HG02885 (cell line): ENCODE data around the gene DNAJB11.
"Not testable (repeated sequence)": the region's sequence is repeated elsewhere in the genome, so short reads cannot be mapped to it uniquely, and the experiment has no call there.

ENCODE experiments used
- ATAC-seq: cut with Tn5 transposase; IDR thresholded peaks from one replicate; pipeline ENCODE4 v1.9.1; 2021; ENCODE audit warnings: mild to moderate bottlenecking; ENCODE audit not compliant: unreplicated experiment, poor library complexity

DNAJB11 gene

DNA sequence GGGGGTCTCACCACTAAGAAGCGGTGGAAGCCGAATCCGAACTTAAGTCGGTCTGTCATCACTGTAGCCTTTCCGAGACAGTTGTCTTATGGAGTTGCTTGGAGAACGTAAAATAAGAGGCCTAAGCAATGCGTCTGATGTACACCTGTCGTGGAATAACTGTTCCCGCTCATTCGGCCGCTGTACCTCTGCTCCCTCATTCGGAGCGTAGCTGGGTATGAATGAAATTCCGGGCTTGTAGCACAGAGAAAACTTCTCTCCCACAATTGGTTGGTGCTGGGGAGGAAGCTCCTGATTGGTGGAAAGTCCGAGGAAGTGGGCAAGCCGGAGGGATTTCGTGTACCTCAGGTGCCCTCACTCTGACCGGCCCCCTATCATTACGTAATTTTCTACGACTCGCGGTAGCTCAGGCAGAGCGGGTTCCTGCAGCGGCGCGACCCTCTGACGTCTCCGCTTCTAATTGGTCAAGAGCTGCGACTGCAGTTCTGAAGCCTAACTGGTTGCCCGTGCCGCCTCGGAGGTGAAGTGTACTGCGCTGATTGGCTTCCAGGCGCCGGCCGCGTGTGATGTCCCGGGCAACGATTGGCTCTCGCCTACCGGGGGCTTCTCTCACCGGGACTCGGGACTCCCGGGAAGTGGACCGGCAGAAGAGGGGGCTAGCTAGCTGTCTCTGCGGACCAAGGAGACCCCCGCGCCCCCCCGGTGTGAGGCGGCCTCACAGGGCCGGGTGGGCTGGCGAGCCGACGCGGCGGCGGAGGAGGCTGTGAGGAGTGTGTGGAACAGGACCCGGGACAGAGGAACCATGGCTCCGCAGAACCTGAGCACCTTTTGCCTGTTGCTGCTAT lies at the start of gene DNAJB11:
TSS of gene DNAJB11 (plus strand) at position 625 of the 845 bp plus-strand sequence. CDS start at position 803, 178 bp downstream.
- peak; percentile 86 for ATAC-seq

GRCh38 chr3:186520957-186521842 lies 49.3 kb upstream of the DNAJB11 start:
- ATAC-seq: peak; percentile 63

GRCh38 chr3:186523022-186523421 lies 47.5 kb upstream of the DNAJB11 start:
- ATAC-seq: no peak

DNA sequence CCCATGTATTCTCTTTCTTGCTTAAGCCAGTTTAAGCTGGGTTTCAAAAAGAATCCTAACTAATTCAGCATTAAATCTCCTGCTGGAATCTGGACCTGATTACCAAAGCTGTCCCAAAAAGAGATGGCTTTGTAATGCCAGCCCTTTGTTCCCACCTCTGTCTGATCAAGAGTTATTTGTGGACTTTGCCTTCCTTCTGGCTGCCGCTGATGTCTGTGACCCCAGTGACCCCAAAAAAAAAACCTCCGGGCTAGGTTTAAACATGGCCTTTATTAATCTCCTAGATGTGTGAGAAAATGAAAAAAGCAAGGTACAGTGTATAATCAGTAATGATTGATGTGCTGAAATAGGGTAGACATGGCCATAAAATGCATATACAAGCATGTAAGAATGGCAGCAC lies 47.1 kb upstream of the DNAJB11 start:
- ATAC-seq: no peak

DNA sequence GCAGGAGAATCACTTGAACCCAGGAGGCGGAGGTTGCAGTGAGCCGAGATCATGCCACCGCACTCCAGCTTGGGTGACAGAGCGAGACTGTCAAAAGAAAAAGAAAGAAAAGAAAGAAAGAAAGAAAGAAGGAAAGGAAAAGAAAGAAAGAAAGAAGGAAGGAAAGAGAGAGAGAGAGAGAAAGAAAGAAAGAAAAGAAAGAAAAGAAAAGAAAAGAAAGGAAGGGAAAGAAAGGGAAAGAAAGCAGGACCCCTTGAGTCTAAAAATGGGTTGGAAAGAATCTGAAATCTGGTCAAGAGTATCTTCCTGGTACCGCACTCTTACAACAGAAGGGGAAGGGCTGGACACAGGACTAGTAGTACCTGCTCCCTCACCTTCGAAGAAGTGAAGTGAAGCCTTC lies 45.9 kb upstream of the DNAJB11 start:
- no peak for ATAC-seq

GRCh38 chr3:186525369-186526255 lies 44.9 kb upstream of the DNAJB11 start:
- ATAC-seq: no peak

GRCh38 chr3:186526256-186526606 lies 44.3 kb upstream of the DNAJB11 start:
- no peak for ATAC-seq

DNA sequence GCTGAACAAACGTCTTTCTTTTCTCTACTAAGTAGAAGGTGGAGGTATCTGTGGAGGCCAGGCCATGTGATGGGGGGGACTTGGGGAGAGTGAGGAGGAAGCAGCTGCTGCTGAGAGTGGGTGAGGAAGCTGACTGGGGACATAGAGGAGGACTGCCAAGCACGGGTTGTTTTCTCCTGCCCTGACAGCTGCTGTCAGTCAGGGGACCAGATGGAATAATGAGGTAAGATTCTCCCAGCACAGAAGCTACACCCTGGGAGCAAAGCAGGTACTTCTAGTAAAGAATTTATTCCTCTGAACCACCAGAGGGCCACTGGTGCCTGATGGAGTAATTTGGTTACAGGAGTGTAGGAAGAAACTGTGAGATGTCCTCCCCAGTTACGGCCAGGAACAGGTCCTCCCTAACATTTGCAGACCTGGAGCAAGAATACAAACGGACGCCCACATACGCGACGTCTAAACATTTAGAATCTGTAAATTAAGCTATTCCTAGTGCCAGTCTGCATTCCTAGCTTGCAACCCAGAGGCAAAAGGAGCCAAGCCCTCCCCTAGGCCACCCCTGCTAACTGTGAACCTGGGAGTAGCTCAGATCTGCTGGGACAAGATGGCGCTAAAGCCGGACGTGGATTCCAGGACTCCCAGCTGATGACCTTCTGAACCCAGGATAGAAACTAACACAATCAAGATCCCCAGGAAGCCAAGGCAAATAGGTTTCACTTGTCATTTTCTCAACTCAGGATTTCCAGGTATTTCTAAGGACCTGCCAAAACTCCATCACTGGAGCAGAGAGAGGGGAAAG lies 41.1 kb upstream of the DNAJB11 start:
- ATAC-seq: no peak

DNA sequence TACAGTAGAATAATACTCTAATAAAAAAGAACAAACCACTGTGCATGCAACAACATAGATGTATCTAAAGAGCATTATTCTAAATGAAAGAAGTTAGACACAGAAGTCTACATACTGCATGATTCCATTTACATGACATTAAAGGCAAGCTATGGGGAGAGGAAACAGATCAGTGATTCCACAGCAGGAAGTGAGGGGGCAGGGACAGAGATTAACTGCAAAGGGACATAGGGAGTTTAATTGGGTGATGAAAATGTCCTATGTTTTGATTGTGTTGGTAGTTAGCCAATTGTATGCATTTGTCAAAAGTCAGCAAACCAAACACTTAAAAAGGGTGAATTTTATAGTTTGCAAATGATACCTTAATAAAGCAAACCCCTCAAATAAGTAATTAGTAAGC lies 40.1 kb upstream of the DNAJB11 start:
- no peak for ATAC-seq

- ATAC-seq: not testable (repeated sequence)
These were observed 38.8 kb upstream of the DNAJB11 start for GRCh38 chr3:186531694-186532093.

DNA sequence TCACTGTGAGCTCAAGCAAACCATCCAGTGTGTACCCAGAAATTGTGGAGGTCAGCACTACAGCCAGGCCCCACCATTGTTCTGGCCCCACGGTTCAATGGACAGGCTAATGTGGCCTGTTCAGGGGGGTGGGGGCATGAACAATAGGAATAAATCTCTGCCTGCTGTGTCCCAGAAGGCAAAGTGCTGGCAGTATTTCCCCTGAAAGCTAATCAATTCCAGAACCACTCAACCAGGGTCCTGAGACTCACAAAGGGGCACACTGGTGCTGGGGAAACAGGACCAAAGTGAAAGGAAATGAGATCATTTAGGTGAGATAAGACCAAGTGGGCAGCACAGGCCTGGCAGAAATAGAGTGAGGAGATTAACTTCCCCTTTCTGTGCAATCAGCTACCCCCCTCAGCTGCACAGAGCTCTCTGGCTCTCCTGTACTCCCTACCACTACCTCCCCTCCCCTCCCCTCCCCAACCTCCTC lies 37.9 kb upstream of the DNAJB11 start:
- ATAC-seq: peak; percentile 62

DNA sequence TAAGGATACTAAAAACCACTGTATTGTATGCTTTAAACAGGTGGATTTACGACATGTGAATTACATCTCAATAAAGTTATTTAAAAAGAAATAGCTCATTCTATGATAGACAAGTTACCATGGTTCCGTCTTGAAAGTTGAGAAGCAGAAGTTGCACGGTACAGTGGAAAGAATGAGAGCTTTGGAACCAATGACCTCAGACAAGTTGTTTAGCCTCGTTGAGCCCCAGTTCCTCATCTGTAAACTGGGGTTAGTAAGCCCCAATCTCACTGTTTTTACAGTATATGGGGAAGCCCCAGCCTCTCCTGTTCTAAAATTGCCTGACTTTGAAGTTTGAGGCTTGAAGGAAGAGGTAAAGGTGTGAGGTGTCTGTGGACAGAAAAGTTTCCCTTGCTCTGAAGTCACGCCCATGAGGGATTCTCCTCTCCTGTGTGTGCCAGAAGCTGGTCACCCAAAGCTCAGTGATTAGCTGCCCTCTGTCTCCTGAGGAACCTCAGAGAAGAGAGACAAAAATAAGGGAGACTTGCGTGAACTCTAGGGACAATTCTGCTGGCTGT lies 36.3 kb upstream of the DNAJB11 start:
- ATAC-seq: peak; percentile 88

- no peak for ATAC-seq
These were observed 33.4 kb upstream of the DNAJB11 start for GRCh38 chr3:186536883-186537844.

DNA sequence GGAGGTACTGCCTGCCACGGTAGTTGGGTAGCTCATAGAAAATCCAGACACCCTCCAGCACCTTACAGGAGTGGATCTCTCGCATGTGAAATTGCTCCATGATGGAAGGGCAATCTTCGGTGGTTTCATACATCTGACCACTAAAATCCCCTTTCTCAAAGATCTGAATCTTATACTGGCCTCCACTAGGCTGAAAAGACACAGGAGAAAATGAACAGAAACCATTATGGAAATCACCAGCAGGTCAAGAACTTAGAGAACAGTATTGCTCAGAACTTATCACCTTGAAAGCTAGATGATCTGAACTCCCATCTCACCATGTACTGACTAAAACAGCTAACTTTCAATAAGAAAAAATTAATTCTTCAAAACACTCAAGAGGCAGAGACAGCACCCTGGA lies 31.7 kb upstream of the DNAJB11 start:
- ATAC-seq: no peak

DNA sequence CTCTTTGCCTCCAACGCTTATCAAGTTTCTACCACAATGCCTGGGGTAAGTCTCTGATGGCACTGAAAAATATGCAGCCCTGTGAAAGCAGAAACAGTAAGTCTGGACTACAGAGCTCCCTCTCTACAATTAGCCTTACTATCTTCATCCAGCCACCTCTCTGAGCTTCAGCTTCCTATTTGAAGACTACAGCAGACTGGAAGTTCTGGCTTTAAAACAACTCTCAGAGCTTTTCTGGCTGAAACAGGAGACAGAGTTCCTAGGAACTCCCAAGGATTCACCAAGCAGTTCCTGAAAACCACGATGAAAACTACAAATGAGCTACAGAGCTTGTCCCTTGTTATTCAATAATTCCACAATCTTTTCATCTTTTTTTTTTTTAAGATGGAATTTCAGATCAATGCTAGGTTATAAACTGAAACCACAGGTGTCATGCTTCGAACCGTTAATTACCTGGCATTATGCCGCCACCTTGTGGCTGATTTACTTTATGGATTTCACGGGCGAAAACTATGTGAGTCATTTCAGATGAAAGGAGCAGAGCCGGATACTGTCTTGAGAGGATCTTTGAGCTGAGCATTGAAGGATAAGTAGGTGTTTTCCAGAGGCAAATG lies 30.2 kb upstream of the DNAJB11 start:
- ATAC-seq: peak; percentile 57

DNA sequence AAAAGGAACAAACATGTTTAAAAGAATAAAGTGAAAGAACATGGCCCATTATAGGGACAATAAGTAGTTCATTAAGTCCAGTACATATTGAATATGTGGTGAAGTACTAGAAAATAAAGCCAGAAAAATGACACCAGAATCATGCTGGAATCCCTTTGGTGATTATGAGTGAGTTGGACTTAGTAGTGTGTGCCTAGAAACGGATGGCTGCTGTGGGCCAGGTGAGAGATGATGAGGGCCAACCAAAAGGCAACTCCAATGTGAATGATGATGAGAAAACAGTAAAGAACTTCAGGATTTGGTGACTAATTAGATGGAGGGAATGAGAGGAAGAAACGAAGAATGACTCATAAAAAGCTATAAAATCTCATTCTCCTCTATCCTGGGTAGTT lies 29.7 kb upstream of the DNAJB11 start:
- ATAC-seq: no peak

DNA sequence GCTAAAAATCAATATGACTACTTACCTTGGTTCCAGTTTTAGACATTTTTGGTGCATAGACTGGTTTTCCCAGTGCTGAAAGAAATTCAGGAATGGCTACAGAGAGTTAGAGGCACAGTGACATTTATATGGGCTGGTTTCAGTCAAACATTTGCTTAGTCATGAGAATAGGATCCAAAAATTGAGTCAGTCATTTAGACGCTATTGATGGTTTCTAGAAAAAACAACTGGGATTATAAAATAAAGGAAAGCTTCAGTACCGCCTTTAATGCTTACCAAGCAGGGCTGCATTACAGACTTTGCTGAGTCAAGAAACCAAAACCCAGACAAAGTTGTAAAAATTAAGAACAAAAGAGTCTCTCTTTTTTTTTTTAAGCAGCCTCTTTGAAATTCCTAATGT lies 26.2 kb upstream of the DNAJB11 start, which contains the start of gene CRYGS:
TSS of gene CRYGS (minus strand) at position 100 of the 400 bp plus-strand sequence. CDS start at position 46, 54 bp downstream.
- ATAC-seq: no peak
